ENCODE measurements around the gene CNTROB. TPM values are rescaled to one million over a fixed set of nuclear protein-coding genes. Genes with fewer than 3 reads are reported as not detected.

Gene CNTROB
- total and polyA plus RNA-seq, 2 donors: 18.9 to 39.0 TPM

GRCh38 chr17:7961421-7961820 is 29.4 kb downstream of the CNTROB start:
- Histone ChIP-seq H3K4me3 (ENCODE audit: low read length in 2 of 2) (no peak overlapping the region), H3K36me3 (ENCODE audit: control insufficient read depth in 2 of 2, insufficient read depth in 2 of 2, low read length in 1 of 2) (no peaks in the 10 kb centered on the region), H3K4me1 (ENCODE audit: control insufficient read depth in 2 of 2, insufficient read depth in 2 of 2, low read length in 2 of 2) (no peaks in the 10 kb centered on the region), H3K27ac (ENCODE audit: low read depth in 1 of 2, low read length in 1 of 2) (no peak overlapping the region), H3K9me3 (ENCODE audit: control insufficient read depth in 2 of 2, insufficient read depth in 1 of 2, low read length in 1 of 2) (no peaks in the 10 kb centered on the region), H3K27me3 (ENCODE audit: control insufficient read depth in 2 of 2, insufficient read depth in 1 of 2, low read length in 1 of 2) (peaks cover 0 to 8% of the 10 kb centered on the region in 2 donors)
- no peak for DNase-seq (ENCODE audit: low read depth in 6 of 9, low spot score in 9 of 9)
- WGBS: 57% methylated on average over 2 of the region's 2 CpGs

GRCh38 chr17:7967751-7968150 is 35.7 kb downstream of the CNTROB start:
- Histone ChIP-seq H3K4me3 (ENCODE audit: low read length in 2 of 2) (no peak overlapping the region), H3K36me3 (ENCODE audit: control insufficient read depth in 2 of 2, insufficient read depth in 2 of 2, low read length in 1 of 2) (no peaks in the 10 kb centered on the region), H3K27ac (ENCODE audit: low read depth in 1 of 2, low read length in 1 of 2) (no peak overlapping the region), H3K4me1 (ENCODE audit: control insufficient read depth in 2 of 2, insufficient read depth in 2 of 2, low read length in 2 of 2) (no peaks in the 10 kb centered on the region), H3K9me3 (ENCODE audit: control insufficient read depth in 2 of 2, insufficient read depth in 1 of 2, low read length in 1 of 2) (no peaks in the 10 kb centered on the region), H3K27me3 (ENCODE audit: control insufficient read depth in 2 of 2, insufficient read depth in 1 of 2, low read length in 1 of 2) (peaks cover 0 to 2% of the 10 kb centered on the region in 2 donors)
- WGBS: 75% methylated on average over 2 of the region's 2 CpGs
- DNase-seq (ENCODE audit: low read depth in 6 of 9, low spot score in 9 of 9): no peak

- no peaks in the 10 kb centered on the region for H3K9me3 ChIP-seq (ENCODE audit: control insufficient read depth in 2 of 2, insufficient read depth in 1 of 2, low read length in 1 of 2)
- WGBS: 95% methylated on average over 6 of the region's 6 CpGs
- no peak for DNase-seq (ENCODE audit: low read depth in 6 of 9, low spot score in 9 of 9)
- no peak overlapping the region for H3K4me3 ChIP-seq (ENCODE audit: low read length in 2 of 2)
- no peaks in the 10 kb centered on the region for H3K36me3 ChIP-seq (ENCODE audit: control insufficient read depth in 2 of 2, insufficient read depth in 2 of 2, low read length in 1 of 2)
- H3K27me3 ChIP-seq (ENCODE audit: control insufficient read depth in 2 of 2, insufficient read depth in 1 of 2, low read length in 1 of 2): peaks cover 0 to 2% of the 10 kb centered on the region in 2 donors
- no peaks in the 10 kb centered on the region for H3K4me1 ChIP-seq (ENCODE audit: control insufficient read depth in 2 of 2, insufficient read depth in 2 of 2, low read length in 2 of 2)
- H3K27ac ChIP-seq (ENCODE audit: low read depth in 1 of 2, low read length in 1 of 2): no peak overlapping the region
Measured at GRCh38 chr17:7969433-7969832, 37.4 kb downstream of the CNTROB start.

DNA sequence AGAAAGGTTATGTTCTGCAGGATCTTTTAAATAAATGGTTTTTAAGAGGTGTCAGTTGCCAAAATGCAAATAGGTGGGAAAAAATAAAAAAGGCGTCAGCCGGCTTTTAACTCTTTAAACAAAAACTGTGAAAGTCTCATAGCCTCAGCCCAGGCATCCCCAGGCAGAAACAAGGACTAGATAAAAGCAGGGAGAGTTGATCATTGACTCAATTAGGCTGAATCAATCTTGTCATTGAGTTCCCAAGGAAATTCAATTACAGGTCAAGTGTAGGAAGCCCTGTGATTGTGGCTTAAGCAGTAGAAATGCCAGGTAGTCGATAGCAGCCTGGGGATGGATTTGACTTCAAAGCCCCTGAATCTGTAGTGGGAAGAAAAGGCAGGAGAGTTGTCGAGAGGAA is 39.6 kb downstream of the CNTROB start:
- Histone ChIP-seq H3K4me1 (ENCODE audit: control insufficient read depth in 2 of 2, insufficient read depth in 2 of 2, low read length in 2 of 2) (no peaks in the 10 kb centered on the region), H3K27ac (ENCODE audit: low read depth in 1 of 2, low read length in 1 of 2) (no peak overlapping the region), H3K4me3 (ENCODE audit: low read length in 2 of 2) (no peak overlapping the region), H3K36me3 (ENCODE audit: control insufficient read depth in 2 of 2, insufficient read depth in 2 of 2, low read length in 1 of 2) (no peaks in the 10 kb centered on the region), H3K27me3 (ENCODE audit: control insufficient read depth in 2 of 2, insufficient read depth in 1 of 2, low read length in 1 of 2) (peaks cover 0 to 2% of the 10 kb centered on the region in 2 donors), H3K9me3 (ENCODE audit: control insufficient read depth in 2 of 2, insufficient read depth in 1 of 2, low read length in 1 of 2) (peaks cover 2 to 10% of the 10 kb centered on the region in 2 donors)
- 95% methylated on average over 4 of the region's 4 CpGs for WGBS
- DNase-seq (ENCODE audit: low read depth in 6 of 9, low spot score in 9 of 9): no peak

DNA sequence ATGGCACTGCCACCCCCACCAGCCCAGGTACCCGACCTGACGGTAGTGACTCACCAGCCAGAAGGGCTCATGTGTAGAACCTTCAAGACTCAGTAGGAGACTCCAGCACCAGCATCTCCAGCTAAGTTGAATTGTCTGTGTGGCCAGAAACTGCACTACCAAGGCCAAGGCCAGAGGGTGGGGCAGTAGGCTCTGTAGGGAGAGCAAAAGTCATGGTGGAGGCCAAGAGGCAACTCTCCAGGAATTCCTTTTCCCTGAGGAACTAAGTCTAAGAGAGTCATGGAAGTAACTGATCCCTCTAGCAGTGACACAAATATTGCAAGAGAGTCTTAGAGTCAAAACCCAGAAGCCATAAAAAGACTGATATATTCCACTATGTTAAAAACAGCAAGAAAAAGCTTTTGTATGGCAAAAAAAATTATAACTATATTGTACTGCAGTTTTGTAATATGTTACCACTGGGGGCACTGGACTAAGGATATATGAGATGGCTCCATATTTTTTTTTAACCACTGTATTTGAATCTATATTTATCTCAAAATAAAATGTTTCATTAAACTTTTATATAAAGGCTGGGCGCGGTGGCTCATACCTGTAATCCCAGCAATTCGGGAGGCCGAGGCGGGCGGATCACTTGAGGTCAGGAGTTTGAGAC is 40.3 kb downstream of the CNTROB start:
- Histone ChIP-seq H3K27ac (ENCODE audit: low read depth in 1 of 2, low read length in 1 of 2) (no peak overlapping the region), H3K9me3 (ENCODE audit: control insufficient read depth in 2 of 2, insufficient read depth in 1 of 2, low read length in 1 of 2) (peaks cover 2 to 10% of the 10 kb centered on the region in 2 donors), H3K27me3 (ENCODE audit: control insufficient read depth in 2 of 2, insufficient read depth in 1 of 2, low read length in 1 of 2) (peaks cover 0 to 2% of the 10 kb centered on the region in 2 donors), H3K4me3 (ENCODE audit: low read length in 2 of 2) (no peak overlapping the region), H3K36me3 (ENCODE audit: control insufficient read depth in 2 of 2, insufficient read depth in 2 of 2, low read length in 1 of 2) (no peaks in the 10 kb centered on the region), H3K4me1 (ENCODE audit: control insufficient read depth in 2 of 2, insufficient read depth in 2 of 2, low read length in 2 of 2) (no peaks in the 10 kb centered on the region)
- no peak for DNase-seq (ENCODE audit: low read depth in 6 of 9, low spot score in 9 of 9)
- WGBS: 97% methylated on average over 8 of the region's 8 CpGs

- Histone ChIP-seq H3K27me3 (ENCODE audit: control insufficient read depth in 2 of 2, insufficient read depth in 1 of 2, low read length in 1 of 2) (peaks cover 0 to 2% of the 10 kb centered on the region in 2 donors), H3K36me3 (ENCODE audit: control insufficient read depth in 2 of 2, insufficient read depth in 2 of 2, low read length in 1 of 2) (no peaks in the 10 kb centered on the region), H3K4me1 (ENCODE audit: control insufficient read depth in 2 of 2, insufficient read depth in 2 of 2, low read length in 2 of 2) (no peaks in the 10 kb centered on the region), H3K27ac (ENCODE audit: low read depth in 1 of 2, low read length in 1 of 2) (no peak overlapping the region), H3K4me3 (ENCODE audit: low read length in 2 of 2) (no peak overlapping the region), H3K9me3 (ENCODE audit: control insufficient read depth in 2 of 2, insufficient read depth in 1 of 2, low read length in 1 of 2) (peaks cover 2 to 10% of the 10 kb centered on the region in 2 donors)
- DNase-seq (ENCODE audit: low read depth in 6 of 9, low spot score in 9 of 9): no peak
Measured at GRCh38 chr17:7974638-7975131, 42.7 kb downstream of the CNTROB start.

GRCh38 chr17:7977039-7977438 is 45.0 kb downstream of the CNTROB start:
- Histone ChIP-seq H3K36me3 (ENCODE audit: control insufficient read depth in 2 of 2, insufficient read depth in 2 of 2, low read length in 1 of 2) (no peaks in the 10 kb centered on the region), H3K9me3 (ENCODE audit: control insufficient read depth in 2 of 2, insufficient read depth in 1 of 2, low read length in 1 of 2) (peaks cover 2 to 10% of the 10 kb centered on the region in 2 donors), H3K4me3 (ENCODE audit: low read length in 2 of 2) (no peak overlapping the region), H3K4me1 (ENCODE audit: control insufficient read depth in 2 of 2, insufficient read depth in 2 of 2, low read length in 2 of 2) (no peaks in the 10 kb centered on the region), H3K27ac (ENCODE audit: low read depth in 1 of 2, low read length in 1 of 2) (no peak overlapping the region), H3K27me3 (ENCODE audit: control insufficient read depth in 2 of 2, insufficient read depth in 1 of 2, low read length in 1 of 2) (peaks cover 0 to 3% of the 10 kb centered on the region in 2 donors)
- DNase-seq (ENCODE audit: low read depth in 6 of 9, low spot score in 9 of 9): no peak
- 95% methylated on average over 4 of the region's 4 CpGs for WGBS

- peaks cover 2 to 10% of the 10 kb centered on the region in 2 donors for H3K9me3 ChIP-seq (ENCODE audit: control insufficient read depth in 2 of 2, insufficient read depth in 1 of 2, low read length in 1 of 2)
- 96% methylated on average over 5 of the region's 5 CpGs for WGBS
- H3K27ac ChIP-seq (ENCODE audit: low read depth in 1 of 2, low read length in 1 of 2): no peak overlapping the region
- H3K27me3 ChIP-seq (ENCODE audit: control insufficient read depth in 2 of 2, insufficient read depth in 1 of 2, low read length in 1 of 2): peaks cover 0 to 5% of the 10 kb centered on the region in 2 donors
- H3K4me3 ChIP-seq (ENCODE audit: low read length in 2 of 2): no peak overlapping the region
- no peaks in the 10 kb centered on the region for H3K4me1 ChIP-seq (ENCODE audit: control insufficient read depth in 2 of 2, insufficient read depth in 2 of 2, low read length in 2 of 2)
- no peak for DNase-seq (ENCODE audit: low read depth in 6 of 9, low spot score in 9 of 9)
- no peaks in the 10 kb centered on the region for H3K36me3 ChIP-seq (ENCODE audit: control insufficient read depth in 2 of 2, insufficient read depth in 2 of 2, low read length in 1 of 2)
Measured at GRCh38 chr17:7977805-7978204, 45.8 kb downstream of the CNTROB start.

GRCh38 chr17:7982173-7982572 is 50.2 kb downstream of the CNTROB start:
- H3K36me3 ChIP-seq (ENCODE audit: control insufficient read depth in 2 of 2, insufficient read depth in 2 of 2, low read length in 1 of 2): no peaks in the 10 kb centered on the region
- H3K27me3 ChIP-seq (ENCODE audit: control insufficient read depth in 2 of 2, insufficient read depth in 1 of 2, low read length in 1 of 2): peaks cover 0 to 5% of the 10 kb centered on the region in 2 donors
- no peaks in the 10 kb centered on the region for H3K4me1 ChIP-seq (ENCODE audit: control insufficient read depth in 2 of 2, insufficient read depth in 2 of 2, low read length in 2 of 2)
- no peak for DNase-seq (ENCODE audit: low read depth in 6 of 9, low spot score in 9 of 9)
- no peaks in the 10 kb centered on the region for H3K9me3 ChIP-seq (ENCODE audit: control insufficient read depth in 2 of 2, insufficient read depth in 1 of 2, low read length in 1 of 2)
- no peak overlapping the region for H3K4me3 ChIP-seq (ENCODE audit: low read length in 2 of 2)
- no peak overlapping the region for H3K27ac ChIP-seq (ENCODE audit: low read depth in 1 of 2, low read length in 1 of 2)
- WGBS: 96% methylated on average over 7 of the region's 7 CpGs

All from thymus (tissue), 11 donors.